Activated CD8-positive, alpha-beta memory T cell treated with anti-CD3 and anti-CD28 coated beads for 36 hours (primary cell): ENCODE data around the gene TESK2. TPM values are rescaled to one million over a fixed set of nuclear protein-coding genes. Genes with fewer than 3 reads are reported as not detected.

Experiments
- CTCF ChIA-PET: fragments of 350-600 bp; sonication (Branson Sonifier 250); formaldehyde crosslinking; loops from one replicate; lab custom pipeline; 2021; ENCODE audit warnings: antibody characterized with exemption; lab: Charles Lee
- POLR2A ChIA-PET: fragments of 350-600 bp; sonication (Branson Sonifier 250); formaldehyde crosslinking; loops from one replicate; lab custom pipeline; 2021; ENCODE audit warnings: antibody characterized with exemption; lab: Charles Lee
- total RNA-seq, 2 experiments: library from RNA; stranded (reverse); gene quantifications; one replicate each; pipeline ENCODE4 v1.2.3, GENCODE V29; 2021

Gene TESK2
- total RNA-seq, 2 experiments from 2014 or later, result 2.5 to 2.9 TPM

DNA sequence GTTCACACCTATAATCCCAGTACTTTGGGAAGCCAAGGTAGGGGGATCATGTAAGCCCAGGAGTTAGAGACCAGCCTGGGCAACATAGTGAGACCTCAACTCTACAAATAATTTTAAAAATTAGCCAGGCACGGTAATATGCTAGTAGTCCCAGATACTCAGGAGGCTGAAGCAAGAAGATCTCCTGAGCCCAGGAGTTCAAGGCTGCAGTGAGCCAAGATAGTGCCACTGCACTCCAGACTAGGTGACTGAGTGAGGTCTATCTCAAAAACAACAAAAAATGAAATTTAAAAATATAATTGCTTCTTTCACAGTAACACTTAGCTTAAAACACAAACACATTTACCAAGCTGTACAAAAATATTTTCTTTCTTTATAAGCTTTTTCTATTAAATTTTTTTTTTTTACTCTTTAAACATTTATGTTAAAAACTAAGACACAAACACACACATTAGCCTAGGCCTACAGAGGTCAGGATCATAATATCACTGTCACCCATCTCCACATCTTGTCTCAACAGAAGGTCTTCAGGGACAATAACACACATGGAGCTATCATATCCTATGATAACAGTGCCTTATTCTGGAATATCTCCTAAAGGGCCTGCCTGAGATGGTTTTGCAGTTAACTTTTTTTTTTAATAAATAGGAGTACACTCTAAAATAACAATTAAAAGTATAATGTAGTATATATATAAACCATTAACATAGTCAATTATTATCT, 43.9 kb downstream of the TESK2 start:
- ChIA-PET POLR2A (no interaction called here), CTCF (no interaction called here)

DNA sequence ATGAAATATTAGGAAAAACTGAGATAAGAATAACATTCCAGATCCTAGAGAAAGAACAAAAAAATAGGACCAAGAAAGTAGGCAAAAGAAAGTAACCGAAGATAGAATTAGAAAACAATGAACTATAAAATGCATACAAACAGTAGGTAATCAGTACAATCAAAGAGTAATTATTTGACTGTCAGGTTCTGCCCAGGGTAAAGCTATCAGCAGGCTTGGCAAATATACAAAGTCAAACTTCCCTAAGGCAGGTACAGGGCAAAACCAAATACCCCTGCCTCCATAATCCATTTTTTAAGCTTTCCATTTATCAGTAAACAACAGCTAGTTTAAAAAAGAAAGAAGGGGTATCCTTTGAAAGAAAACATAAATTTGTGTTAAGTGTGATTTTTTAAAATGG, 44.4 kb downstream of the TESK2 start:
- ChIA-PET POLR2A (no interaction called here), CTCF (no interaction called here)

DNA sequence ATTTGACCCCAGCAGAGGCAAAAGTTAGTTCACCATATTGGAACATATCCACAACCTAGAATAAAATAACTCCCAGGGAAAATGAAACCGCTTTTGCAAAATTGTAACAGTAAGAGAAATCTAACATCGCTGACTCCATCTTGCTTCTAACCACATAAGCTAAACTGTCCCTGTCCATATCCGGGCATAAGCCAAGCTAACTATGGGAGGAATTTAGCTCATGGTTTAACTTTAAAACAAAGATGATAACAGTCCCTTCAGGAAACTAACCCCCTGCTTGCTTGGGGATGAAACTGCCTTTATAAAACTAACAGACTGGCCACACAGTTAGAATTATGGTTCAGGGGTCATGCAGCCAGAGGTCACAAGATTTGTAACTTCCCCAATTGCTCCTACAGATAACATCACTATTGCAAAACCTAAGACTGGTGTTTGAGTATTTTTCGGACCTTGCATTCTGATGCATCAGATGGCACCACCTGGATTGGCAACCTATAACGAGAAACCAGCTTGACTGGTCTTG, 46.3 kb downstream of the TESK2 start:
- POLR2A ChIA-PET, result no interaction called here
- CTCF ChIA-PET, result interaction anchor here (0.6 to 1.2 kb wide), 2 partner anchors 44 to 233 kb away, joined by 3 to 6 read pairs; no protein-coding TSS in a partner anchor

DNA sequence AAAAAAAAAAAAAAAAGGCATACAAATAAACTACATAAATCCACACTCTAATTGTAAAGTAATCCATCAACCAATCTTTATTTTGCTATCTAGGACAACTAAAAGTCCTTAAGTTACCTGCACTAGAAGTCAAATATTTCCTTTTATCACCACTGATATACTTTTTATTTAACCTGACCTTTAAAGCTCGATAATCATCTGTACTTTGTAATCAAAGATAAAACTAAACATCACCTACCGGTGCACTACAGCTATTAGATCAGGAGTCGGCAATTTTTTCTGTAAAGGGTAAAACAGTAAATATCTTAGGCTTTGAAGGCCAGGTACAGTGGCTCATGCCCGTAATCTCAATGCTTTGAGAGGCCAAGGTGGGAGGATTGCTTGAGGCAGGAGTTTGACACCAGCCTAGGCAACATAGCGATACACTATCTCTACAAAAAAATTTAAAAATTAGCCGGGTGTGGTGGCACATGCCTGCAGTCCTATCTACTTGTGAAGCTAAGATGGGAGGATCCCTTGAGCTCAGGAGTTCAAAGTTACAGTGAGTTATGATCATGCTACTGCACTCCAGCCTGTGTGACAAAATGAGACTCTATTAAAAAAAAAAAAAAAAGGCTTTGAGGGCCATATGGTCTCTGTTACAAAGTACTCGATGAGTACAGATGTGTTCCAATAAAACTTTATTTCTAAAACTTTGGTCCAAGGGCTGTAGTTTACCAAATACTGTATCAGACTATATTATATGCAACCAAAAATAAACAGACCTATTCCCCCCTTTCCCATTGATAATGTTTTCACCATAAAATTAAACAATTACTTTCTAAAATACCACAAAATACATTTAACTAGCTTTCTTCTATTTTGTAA, 47.1 kb downstream of the TESK2 start:
- CTCF ChIA-PET, result interaction anchor here (0.6 to 0.7 kb wide), 2 partner anchors 232 to 483 kb away, joined by 3 to 6 read pairs; no protein-coding TSS in a partner anchor
- POLR2A ChIA-PET, result no interaction called here

DNA sequence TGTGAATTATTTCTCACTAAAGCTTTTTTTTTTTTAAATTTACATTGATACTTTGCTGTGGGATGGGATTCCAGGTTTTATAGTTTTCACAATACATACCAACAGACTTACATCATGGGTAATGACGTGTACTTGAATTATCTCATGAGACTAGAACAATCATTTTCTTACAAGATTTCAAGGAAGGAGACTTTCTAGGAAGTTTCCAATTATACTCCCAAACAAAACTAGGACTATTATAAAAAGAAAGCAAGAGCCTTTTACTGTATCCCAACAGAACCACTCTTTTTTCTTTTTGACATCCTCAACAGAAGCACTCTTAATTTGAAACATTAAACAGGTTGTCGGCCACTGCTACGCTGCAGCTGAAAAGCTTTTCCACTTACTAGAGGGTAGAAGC, 48.7 kb downstream of the TESK2 start:
- POLR2A ChIA-PET, result no interaction called here
- CTCF ChIA-PET, result no interaction called here

DNA sequence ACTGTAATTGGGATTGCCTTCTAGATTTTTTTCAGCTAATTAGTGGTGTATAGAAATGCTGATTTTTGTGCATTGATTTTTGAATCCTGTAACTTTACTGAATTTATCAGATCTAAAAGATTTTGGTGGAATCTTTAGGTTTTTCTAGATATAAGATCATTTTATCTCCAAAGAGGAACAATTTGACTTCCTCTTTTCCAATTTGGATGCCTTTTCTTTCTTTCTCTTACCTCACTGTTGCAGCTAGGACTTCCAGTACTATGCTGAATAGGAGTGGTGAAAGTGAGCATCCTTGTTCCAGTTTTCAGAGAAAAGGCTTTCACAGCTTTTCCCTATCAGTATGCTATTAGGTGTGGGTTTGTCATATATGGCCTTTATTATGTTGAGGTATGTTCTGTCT, 53.6 kb downstream of the TESK2 start:
- CTCF ChIA-PET, result interaction anchor here (0.6 kb wide), 1 partner anchor 57 kb away, joined by 3 read pairs; no protein-coding TSS in a partner anchor

DNA sequence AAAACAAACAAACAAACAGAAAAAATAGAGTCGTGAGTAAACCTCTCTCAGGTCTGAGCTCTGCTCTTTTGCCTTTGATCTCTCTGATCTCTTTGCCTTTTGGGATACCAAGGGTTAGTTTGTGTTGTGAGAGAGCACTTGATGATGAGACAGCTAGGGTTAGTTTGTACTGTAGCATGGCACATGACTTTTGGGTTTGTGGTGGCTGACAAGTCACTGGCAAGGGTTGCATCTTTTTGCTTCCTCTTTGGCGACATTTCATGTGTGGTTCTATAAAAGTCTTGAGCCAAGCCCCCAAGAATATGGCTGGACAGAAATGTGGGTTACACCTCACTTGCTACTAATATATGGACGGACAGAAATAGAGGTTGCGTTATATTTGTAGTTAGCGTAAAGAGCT, 60.5 kb downstream of the TESK2 start:
- ChIA-PET POLR2A (interaction anchor here (0.5 kb wide), 1 partner anchor 28 kb away, joined by 4 read pairs; no protein-coding TSS in a partner anchor), CTCF (no interaction called here)

More for the DNA sequence above, 53.6 kb downstream of the TESK2 start:
- POLR2A ChIA-PET, result no interaction called here

DNA sequence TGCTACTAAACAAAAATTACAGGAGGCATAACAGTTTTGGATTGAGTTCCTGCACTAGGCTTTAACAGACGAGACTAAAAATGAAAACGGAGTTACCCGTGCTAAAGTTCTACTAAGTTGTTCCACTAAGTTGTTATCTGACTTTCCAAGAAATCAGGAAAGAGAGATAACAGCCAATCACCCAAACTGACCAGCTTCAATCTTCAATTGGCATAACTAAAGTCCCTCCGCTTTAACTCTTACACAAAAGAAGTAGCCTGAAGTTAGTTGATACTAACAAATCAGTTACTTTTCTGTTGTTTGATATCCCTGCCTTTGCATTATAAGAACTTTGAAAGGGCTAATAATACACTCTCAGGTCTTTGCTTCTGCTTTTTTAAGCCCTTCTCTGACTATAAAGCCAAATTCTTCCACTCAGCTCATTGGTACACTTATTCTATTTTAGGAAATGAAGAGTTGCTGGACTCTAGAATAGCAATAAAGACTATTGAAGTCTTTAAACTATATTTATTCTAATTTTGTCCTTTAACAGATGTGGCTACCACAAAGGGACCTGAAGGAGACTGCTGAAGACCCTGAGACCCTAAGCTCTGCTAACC, 61.3 kb downstream of the TESK2 start:
- CTCF ChIA-PET, result no interaction called here
- POLR2A ChIA-PET, result no interaction called here

DNA sequence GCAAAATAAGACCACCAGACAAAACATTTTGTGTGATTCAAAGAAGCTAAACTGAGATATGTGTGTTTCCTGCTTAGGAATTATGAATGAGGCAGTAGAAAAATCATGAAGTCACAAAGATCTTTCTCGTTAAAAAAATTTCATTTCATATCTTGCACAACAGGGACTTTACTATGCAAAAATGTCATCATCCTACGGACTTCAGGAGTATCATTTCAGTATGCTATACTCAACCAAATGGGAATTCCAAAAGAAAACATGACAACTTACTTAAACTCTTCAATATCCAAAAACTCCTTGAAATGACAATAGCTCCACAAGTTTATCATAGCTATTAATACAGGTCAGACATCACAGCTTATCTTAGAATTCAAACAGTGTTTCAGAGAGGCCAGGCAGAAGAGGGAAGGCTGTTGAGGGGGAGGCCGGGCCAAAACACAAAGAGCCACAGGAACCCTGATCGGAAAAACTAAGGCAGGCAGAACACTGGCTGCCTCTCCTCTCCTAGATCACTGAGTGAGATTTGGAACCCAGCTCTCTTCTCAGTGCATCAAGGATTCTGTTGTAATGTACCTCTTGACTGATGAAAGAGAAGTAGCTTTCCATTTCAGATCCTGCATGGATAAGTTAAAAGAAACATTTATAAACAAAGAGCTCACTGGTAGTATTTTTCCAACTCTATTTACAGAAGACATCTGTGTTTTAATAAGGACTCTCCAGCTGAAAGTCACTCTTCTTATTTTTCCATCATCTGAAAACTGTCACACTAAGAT, 66.9 kb downstream of the TESK2 start:
- CTCF ChIA-PET, result interaction anchor here (1.1 to 1.2 kb wide), 2 partner anchors 12 to 56 kb away, joined by 3 to 4 read pairs; no protein-coding TSS in a partner anchor
- POLR2A ChIA-PET, result no interaction called here

DNA sequence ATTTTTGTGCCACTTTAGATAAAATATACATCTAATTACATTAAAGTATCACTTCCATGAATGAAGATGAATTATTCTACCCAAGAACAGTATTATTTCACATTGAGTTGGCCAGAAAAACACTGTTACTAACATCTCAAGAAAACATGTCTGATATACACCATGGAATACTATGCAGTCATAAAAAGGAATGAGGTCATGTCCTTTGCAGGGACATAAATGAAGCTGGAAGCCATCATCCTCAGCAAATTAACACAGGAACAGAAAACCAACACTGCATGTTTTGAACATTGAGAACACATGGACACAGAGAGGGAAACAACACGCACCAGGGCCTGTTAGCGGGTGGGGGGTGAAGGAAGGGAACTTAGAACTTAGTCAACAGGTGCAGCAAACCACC, 69.0 kb downstream of the TESK2 start:
- CTCF ChIA-PET, result no interaction called here

DNA sequence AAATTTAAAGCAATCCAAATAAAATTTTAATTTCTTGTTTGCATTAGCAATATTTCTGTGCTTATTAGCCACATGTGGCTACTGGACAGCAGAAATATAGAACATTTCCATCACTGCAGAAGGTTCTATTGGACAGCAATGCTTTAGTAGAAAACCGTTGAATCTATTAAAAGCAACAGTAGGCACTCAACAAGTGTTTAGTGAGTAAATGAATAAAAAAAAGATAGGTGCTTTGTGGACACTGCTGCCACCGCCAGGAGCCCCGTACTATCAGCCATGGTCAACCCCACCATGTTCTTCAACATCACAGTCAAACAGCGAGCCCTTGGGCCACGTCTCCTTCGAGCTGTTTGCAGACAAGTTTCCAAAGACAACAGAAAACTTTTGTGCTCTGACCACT, 76.2 kb downstream of the TESK2 start:
- CTCF ChIA-PET, result interaction anchor here (0.6 kb wide), 1 partner anchor 68 kb away, joined by 3 read pairs; no protein-coding TSS in a partner anchor

More for the DNA sequence above, 69.0 kb downstream of the TESK2 start:
- POLR2A ChIA-PET, result no interaction called here

DNA sequence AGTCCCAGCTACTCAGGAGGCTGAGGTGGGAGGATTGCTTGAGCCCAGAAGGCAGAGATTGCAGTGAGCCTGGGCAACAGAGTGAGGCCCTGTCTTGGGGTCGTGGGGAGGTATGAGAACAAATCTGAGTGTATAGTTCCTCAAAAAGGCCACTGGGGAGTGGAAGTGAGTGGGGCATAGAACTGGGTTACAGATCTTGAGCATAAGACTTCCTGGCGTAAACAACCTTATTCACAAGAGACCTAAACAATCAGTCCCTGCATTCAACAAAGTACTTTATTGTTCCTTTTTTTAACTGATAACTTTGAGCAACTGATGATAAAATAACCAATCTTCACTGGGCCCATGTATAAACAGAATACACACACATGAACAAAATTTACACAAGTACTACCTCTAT, 78.1 kb downstream of the TESK2 start:
- CTCF ChIA-PET, result interaction anchor here (1.0 kb wide), 1 partner anchor 80 kb away, joined by 3 read pairs; no protein-coding TSS in a partner anchor

More for the DNA sequence above, 76.2 kb downstream of the TESK2 start:
- POLR2A ChIA-PET, result no interaction called here

DNA sequence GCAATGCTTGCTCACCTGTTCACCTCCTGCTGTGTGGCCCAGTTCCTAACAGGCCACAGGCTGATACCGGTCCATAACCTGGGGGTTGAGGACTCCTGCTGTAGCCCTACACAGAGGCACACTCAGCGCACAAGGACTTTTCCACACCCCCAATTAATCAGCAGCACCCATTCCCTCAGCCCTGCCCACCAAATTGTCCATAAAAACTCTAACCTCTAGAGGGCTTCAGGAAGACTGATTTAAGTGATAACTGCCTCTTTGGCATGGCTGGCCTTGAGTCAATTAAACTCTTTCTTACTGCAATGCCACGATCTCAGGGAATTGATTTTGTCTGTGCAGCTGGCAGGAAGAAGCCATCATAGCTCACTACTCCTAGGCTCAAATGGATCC, 79.5 kb downstream of the TESK2 start:
- ChIA-PET CTCF (interaction anchor here (0.5 to 1.0 kb wide), 2 partner anchors 12 to 35 kb away, joined by 3 read pairs; no protein-coding TSS in a partner anchor), POLR2A (interaction anchor here (0.5 kb wide), 1 partner anchor 18 kb away, joined by 4 read pairs; no protein-coding TSS in a partner anchor)

More for the DNA sequence above, 78.1 kb downstream of the TESK2 start:
- POLR2A ChIA-PET, result no interaction called here

DNA sequence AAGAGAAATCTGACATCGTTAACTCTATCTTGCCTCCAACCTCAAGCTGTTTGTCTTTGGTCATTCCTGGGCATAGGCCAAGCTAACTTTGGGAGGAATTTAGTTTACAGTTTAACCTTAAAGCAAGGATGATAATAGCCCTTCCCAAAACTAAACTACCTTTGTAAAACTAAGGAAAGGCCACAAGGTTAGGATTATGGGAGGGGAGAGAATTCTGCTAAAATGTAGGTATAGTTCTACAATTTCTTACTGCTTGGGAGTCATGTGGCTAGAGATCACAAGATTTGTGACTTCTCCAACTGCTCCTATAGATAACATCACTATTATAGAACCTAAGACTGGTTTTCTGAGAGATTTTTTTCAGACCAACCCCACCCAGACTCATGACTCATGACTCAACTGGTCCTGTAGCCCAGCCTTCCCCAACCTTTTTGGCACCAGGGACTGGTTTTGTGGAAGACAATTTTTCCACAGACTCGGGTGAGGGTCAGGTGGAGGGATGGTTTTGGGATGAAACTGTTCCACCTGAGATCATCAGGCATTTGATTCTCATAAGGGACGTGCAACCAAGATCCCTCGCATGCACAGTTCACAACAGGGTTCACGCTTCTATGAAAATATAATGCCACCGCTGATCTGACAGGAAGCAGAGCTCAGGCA, 80.0 kb downstream of the TESK2 start:
- POLR2A ChIA-PET, result interaction anchor here (0.5 kb wide), 1 partner anchor 17 kb away, joined by 4 read pairs; no protein-coding TSS in a partner anchor
- CTCF ChIA-PET, result interaction anchor here (0.5 kb wide), 1 partner anchor 35 kb away, joined by 3 read pairs; no protein-coding TSS in a partner anchor

DNA sequence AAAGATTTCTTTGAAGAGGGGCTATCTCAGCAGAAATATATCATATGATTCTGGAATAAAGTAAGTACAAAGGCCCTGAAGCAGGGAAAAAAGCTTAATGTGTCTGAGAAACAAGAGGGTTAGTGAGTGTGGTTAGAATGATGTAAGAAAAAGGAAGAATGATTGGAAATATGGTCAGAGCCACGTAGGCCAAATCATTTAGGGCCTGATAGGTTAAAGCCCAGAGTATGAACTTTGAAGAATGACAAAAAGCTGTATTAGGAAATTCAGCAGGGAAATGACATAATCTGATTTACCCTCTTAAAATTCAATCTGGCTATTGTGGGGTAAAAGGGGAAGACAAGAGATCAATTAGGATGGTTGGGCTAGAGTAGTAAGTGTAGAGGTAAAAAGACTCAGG, 81.7 kb downstream of the TESK2 start:
- POLR2A ChIA-PET, result no interaction called here
- CTCF ChIA-PET, result no interaction called here

DNA sequence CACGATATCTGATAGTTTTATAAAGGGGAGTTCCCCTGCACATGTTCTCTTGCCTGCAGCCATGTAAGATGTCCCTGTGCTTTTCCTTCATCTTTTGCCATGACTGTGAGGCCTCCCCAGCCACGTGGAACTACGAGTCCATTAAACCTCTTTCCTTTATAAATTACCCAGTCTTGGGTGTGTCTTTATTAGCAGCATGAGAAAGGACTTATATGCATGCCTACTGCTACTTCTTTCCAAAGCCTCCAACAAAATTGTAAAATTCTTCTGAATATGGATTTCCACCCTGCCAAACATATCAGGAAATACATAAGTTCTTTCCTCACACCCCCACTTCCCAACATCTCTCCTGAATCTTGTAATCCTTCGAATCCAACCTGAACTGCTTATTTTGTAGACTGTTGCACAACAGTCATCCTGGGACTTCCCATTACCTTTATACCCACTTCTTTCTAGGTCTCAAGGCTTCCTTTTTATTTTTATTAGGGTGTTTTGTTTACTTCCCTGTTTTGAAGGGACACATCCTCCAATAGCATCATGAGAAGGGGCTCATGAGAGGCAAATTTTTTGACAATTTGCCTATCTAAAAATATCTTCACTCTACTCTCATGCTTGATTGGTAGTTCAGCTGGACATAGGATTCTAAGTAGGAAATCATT, 83.2 kb downstream of the TESK2 start:
- CTCF ChIA-PET, result no interaction called here
- POLR2A ChIA-PET, result no interaction called here

DNA sequence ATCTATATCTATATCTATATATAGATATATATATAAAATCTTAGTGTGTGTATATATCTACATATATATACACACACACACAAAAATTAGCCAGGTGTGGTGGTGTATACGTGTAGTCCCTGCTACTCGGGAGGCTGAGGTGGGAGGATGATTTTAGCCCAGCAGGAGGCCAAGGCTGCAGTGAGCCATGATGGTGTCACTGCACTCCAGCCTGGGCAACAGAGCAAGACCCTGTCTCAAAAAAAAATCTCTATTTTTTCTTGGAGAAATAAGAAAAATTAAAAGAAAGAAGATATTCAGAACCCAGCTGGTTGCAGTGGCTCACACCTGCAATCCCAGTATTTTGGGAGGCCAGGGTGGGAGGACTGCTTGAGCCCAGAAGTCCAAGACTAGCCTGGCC, 85.3 kb downstream of the TESK2 start:
- ChIA-PET CTCF (no interaction called here), POLR2A (no interaction called here)
